IPS-18a (cell line): ENCODE data around the gene EXTL1.

Experiments used
- H3K27ac ChIP-seq: one replicate; pipeline ENCODE4 v1.5.1; 2013; ENCODE audit warnings: low read length
- H3K27me3 ChIP-seq: one replicate; pipeline ENCODE4 v1.6.1; 2013; ENCODE audit warnings: mild to moderate bottlenecking, low read length; ENCODE audit not compliant: control insufficient read depth, insufficient read depth
- H3K36me3 ChIP-seq: one replicate; pipeline ENCODE4 v1.6.1; 2013; ENCODE audit warnings: low read depth, low read length; ENCODE audit not compliant: control insufficient read depth
- H3K4me1 ChIP-seq: one replicate; pipeline ENCODE4 v1.6.1; 2013; ENCODE audit warnings: low read depth, low read length; ENCODE audit not compliant: control insufficient read depth
- H3K4me3 ChIP-seq: one replicate; pipeline ENCODE4 v1.5.1; 2013; ENCODE audit warnings: low read length
- H3K9ac ChIP-seq: one replicate; pipeline ENCODE4 v1.6.1; 2013; ENCODE audit warnings: mild to moderate bottlenecking, low read length, moderate library complexity
- H3K9me3 ChIP-seq: one replicate; pipeline ENCODE4 v1.6.1; 2013; ENCODE audit warnings: low read depth, low read length; ENCODE audit not compliant: control insufficient read depth

Gene EXTL1

GRCh38 chr1:26038477-26038876 lies 16.9 kb downstream of the EXTL1 start:
- no peak overlapping the region for H3K4me3 ChIP-seq
- no peaks in the 10 kb centered on the region for H3K4me1 ChIP-seq
- no peaks in the 10 kb centered on the region for H3K9me3 ChIP-seq
- H3K27ac ChIP-seq, result no peak overlapping the region
- H3K9ac ChIP-seq, result no peak overlapping the region
- peaks cover 41% of the 10 kb centered on the region for H3K27me3 ChIP-seq
- no peaks in the 10 kb centered on the region for H3K36me3 ChIP-seq

- Histone ChIP-seq H3K36me3 (no peaks in the 10 kb centered on the region), H3K4me1 (no peaks in the 10 kb centered on the region), H3K9me3 (no peaks in the 10 kb centered on the region), H3K27me3 (peaks cover 41% of the 10 kb centered on the region), H3K9ac (no peak overlapping the region), H3K27ac (no peak overlapping the region), H3K4me3 (no peak overlapping the region)
Observed at GRCh38 chr1:26038904-26039303, 17.3 kb downstream of the EXTL1 start.

- no peaks in the 10 kb centered on the region for H3K36me3 ChIP-seq
- H3K9ac ChIP-seq, result no peak overlapping the region
- H3K4me3 ChIP-seq, result no peak overlapping the region
- no peak overlapping the region for H3K27ac ChIP-seq
- peaks cover 52% of the 10 kb centered on the region for H3K27me3 ChIP-seq
- no peaks in the 10 kb centered on the region for H3K9me3 ChIP-seq
- no peaks in the 10 kb centered on the region for H3K4me1 ChIP-seq
Observed at GRCh38 chr1:26041401-26041800, 19.8 kb downstream of the EXTL1 start.

- Histone ChIP-seq H3K4me1 (no peaks in the 10 kb centered on the region), H3K27me3 (peaks cover 52% of the 10 kb centered on the region), H3K27ac (no peak overlapping the region), H3K4me3 (no peak overlapping the region), H3K9ac (no peak overlapping the region), H3K36me3 (no peaks in the 10 kb centered on the region), H3K9me3 (no peaks in the 10 kb centered on the region)
Observed at GRCh38 chr1:26041978-26042377, 20.4 kb downstream of the EXTL1 start.

GRCh38 chr1:26043765-26044164 lies 22.2 kb downstream of the EXTL1 start:
- no peaks in the 10 kb centered on the region for H3K4me1 ChIP-seq
- peaks cover 69% of the 10 kb centered on the region for H3K27me3 ChIP-seq
- H3K27ac ChIP-seq, result no peak overlapping the region
- no peaks in the 10 kb centered on the region for H3K9me3 ChIP-seq
- H3K4me3 ChIP-seq, result no peak overlapping the region
- H3K9ac ChIP-seq, result no peak overlapping the region
- H3K36me3 ChIP-seq, result no peaks in the 10 kb centered on the region

- H3K4me1 ChIP-seq, result no peaks in the 10 kb centered on the region
- H3K27me3 ChIP-seq, result peaks cover 75% of the 10 kb centered on the region
- H3K9me3 ChIP-seq, result no peaks in the 10 kb centered on the region
- no peaks in the 10 kb centered on the region for H3K36me3 ChIP-seq
- no peak overlapping the region for H3K4me3 ChIP-seq
- H3K9ac ChIP-seq, result no peak overlapping the region
- H3K27ac ChIP-seq, result no peak overlapping the region
Observed at GRCh38 chr1:26044414-26044813, 22.8 kb downstream of the EXTL1 start.

- no peaks in the 10 kb centered on the region for H3K4me1 ChIP-seq
- H3K27me3 ChIP-seq, result peaks cover 76% of the 10 kb centered on the region
- peak overlapping the region; percentile 42 for H3K4me3 ChIP-seq
Observed at GRCh38 chr1:26044971-26045721, 23.6 kb downstream of the EXTL1 start.

GRCh38 chr1:26045722-26046245 lies 24.2 kb downstream of the EXTL1 start, which contains the start of gene SLC30A2:
Gene SLC30A2 (minus strand): TSS chr1:26046118. CDS start chr1:26045896, 222 bp downstream.
- no peaks in the 10 kb centered on the region for H3K4me1 ChIP-seq
- H3K36me3 ChIP-seq, result no peaks in the 10 kb centered on the region
- peak within 1 kb of the TSS; percentile 42 for H3K4me3 ChIP-seq
- H3K27me3 ChIP-seq, result peaks cover 76% of the 10 kb centered on the region
- H3K9ac ChIP-seq, result no peak within 1 kb of the TSS
- H3K27ac ChIP-seq, result no peak within 1 kb of the TSS
- no peaks in the 10 kb centered on the region for H3K9me3 ChIP-seq

More at GRCh38 chr1:26044971-26045721, 23.6 kb downstream of the EXTL1 start:
- no peaks in the 10 kb centered on the region for H3K36me3 ChIP-seq
- no peak overlapping the region for H3K27ac ChIP-seq
- no peaks in the 10 kb centered on the region for H3K9me3 ChIP-seq
- H3K9ac ChIP-seq, result no peak overlapping the region

- Histone ChIP-seq H3K9ac (no peak overlapping the region), H3K4me1 (no peaks in the 10 kb centered on the region), H3K27me3 (peaks cover 76% of the 10 kb centered on the region), H3K27ac (no peak overlapping the region), H3K4me3 (peak overlapping the region; percentile 42), H3K36me3 (no peaks in the 10 kb centered on the region), H3K9me3 (no peaks in the 10 kb centered on the region)
Observed at GRCh38 chr1:26046246-26047095, 24.9 kb downstream of the EXTL1 start.

GRCh38 chr1:26047278-26047874 lies 25.8 kb downstream of the EXTL1 start:
- no peak overlapping the region for H3K27ac ChIP-seq
- no peak overlapping the region for H3K9ac ChIP-seq
- no peaks in the 10 kb centered on the region for H3K36me3 ChIP-seq
- no peak overlapping the region for H3K4me3 ChIP-seq
- H3K27me3 ChIP-seq, result peaks cover 70% of the 10 kb centered on the region
- H3K9me3 ChIP-seq, result no peaks in the 10 kb centered on the region
- no peaks in the 10 kb centered on the region for H3K4me1 ChIP-seq

- Histone ChIP-seq H3K36me3 (no peaks in the 10 kb centered on the region), H3K9ac (no peak overlapping the region), H3K27ac (no peak overlapping the region)
Observed at GRCh38 chr1:26049531-26050247, 28.1 kb downstream of the EXTL1 start.

More at GRCh38 chr1:26049531-26050247, 28.1 kb downstream of the EXTL1 start:
- Histone ChIP-seq H3K27me3 (peaks cover 48% of the 10 kb centered on the region), H3K4me1 (no peaks in the 10 kb centered on the region), H3K4me3 (no peak overlapping the region), H3K9me3 (no peaks in the 10 kb centered on the region)
